ENCODE measurements around the gene MMP15.
"Not testable (repeated sequence)": the region's sequence is repeated elsewhere in the genome, so short reads cannot be mapped to it uniquely, and the experiment has no call there.

Gene MMP15

GRCh38 chr16:58087209-58087913 is 61.8 kb downstream of the MMP15 start:
- ATAC-seq = no peak

GRCh38 chr16:58088091-58088490 is 62.5 kb downstream of the MMP15 start:
- no peak for ATAC-seq

DNA sequence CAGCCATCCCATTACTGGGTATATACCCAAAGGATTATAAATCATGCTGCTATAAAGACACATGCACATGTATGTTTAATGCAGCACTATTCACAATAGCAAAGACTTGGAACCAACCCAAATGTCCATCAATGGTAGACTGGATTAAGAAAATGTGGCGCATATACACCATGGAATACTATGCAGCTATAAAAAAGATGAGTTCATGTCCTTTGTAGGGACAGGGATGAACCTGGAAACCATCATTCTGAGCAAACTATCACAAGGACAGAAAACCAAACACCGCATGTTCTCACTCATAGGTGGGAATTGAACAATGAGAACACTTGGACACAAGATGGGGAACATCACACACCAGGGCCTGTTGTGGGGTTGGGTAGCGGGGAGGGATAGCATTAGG is 64.8 kb downstream of the MMP15 start:
- ATAC-seq = not testable (repeated sequence)

- ATAC-seq = no peak
These were observed 68.5 kb downstream of the MMP15 start for GRCh38 chr16:58094026-58094425.

DNA sequence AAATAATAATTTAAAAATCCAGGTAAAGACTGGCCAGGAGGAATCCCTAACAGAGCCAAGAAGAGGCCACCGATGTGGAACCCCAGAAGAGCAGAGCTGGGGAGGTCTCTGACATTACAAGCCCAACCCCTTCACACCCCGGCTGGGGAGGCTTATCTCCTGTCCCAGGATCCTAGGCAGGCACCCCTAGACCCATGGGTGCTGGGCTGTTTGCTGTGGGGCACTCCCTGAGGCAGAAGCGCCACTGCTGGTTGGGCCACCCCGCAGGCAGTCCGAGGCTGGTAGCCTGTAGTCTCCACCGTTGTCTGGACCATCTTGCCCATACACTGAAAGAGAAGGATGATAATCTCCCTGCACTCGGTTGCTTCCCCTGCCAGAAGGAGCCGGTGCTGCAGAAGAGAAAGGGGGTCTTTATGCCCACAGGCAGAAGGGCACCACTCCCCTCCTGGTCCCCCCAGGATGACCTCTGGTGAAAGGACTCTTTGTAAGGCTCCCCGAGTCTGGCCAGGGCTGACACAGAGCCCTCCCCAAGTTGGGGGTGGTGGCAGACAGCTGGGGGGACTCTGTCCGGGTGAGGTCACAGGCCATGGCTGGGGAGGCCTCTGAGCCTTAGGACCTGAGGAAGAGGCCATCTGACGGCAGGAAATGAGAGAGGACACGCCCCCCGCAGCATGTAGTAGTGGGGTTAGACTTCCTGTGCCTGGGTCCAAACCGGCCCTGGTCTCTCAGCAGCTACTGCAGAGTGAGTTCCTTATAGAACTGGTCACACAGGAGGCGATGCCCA is 69.4 kb downstream of the MMP15 start:
- no peak for ATAC-seq

- not testable (repeated sequence) for ATAC-seq
These were observed 70.0 kb downstream of the MMP15 start for GRCh38 chr16:58095575-58095960.

DNA sequence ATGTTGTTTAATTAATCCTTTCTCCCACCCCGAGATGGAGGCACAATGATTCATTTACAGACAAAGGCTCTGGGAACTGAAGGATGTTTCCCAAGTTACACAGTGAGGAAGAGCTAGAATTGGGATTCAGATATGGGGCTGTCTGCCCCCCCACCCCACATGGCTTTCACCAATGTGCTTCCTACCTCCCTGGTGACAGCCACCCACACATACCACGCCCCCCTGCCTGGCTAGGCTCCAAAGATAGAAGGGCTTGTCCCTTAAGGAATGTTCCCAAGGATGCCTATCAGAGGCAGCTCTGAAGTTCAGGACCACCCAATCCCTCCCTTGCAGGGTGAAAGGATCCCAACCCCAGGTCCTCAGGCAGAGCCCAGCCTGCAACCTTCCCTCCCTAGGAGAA is 70.7 kb downstream of the MMP15 start:
- no peak for ATAC-seq

Measured in activated CD4-positive, CD25-positive, alpha-beta regulatory T cell treated with anti-CD3 and anti-CD28 coated beads, Interleukin-2, amount 50 U/mL, for 24 hours (primary cell).